K562 (cell line): ENCODE data around the gene SF3B4. TPM values are rescaled to one million over a fixed set of nuclear protein-coding genes. Genes with fewer than 3 reads are reported as not detected.

Experiments used
- ATF4 ChIP-seq: fragments of 450-650 bp; formaldehyde crosslinking; IDR thresholded peaks from 2 replicates; pipeline ENCODE4 v1.4.0; 2022; ENCODE audit warnings: mild to moderate bottlenecking, moderate library complexity
- CBX8 ChIP-seq: fragments of 200-600 bp; sonication (generic); IDR thresholded peaks from 2 replicates; pipeline ENCODE4 v1.6.1; 2012; ENCODE audit warnings: borderline replicate concordance, mixed run types, low read depth, mild to moderate bottlenecking, moderate library complexity, mixed read lengths, low read length, control low read depth, inconsistent platforms; ENCODE audit not compliant: poor library complexity, severe bottlenecking; ENCODE audit errors: extremely low read depth
- CGGBP1 ChIP-seq: fragments of 250-450 bp; sonication (Bioruptor Pico); IDR thresholded peaks from 2 replicates; pipeline ENCODE4 v1.9.0; 2021; ENCODE audit warnings: mild to moderate bottlenecking
- CTBP1 ChIP-seq: fragments of 450-650 bp; IDR thresholded peaks from 2 replicates; pipeline ENCODE4 v1.6.1; 2016; ENCODE audit warnings: borderline replicate concordance
- DPF2 ChIP-seq: fragments of 450-650 bp; IDR thresholded peaks from 2 replicates; pipeline ENCODE4 v1.6.1; 2016
- KDM1A ChIP-seq, 2 experiments: fragments of 450-650 bp; IDR thresholded peaks; 2 replicates each; pipeline ENCODE4 v1.6.1; 2016; ENCODE audit warnings: mild to moderate bottlenecking in 2 of 2
- MEF2D ChIP-seq: conservative IDR thresholded peaks from 2 replicates; pipeline ENCODE4 v1.6.1; 2016; ENCODE audit warnings: low read depth, missing genetic modification characterization, missing compliant biosample characterization
- RBM15 ChIP-seq: fragments of 200-400 bp; formaldehyde crosslinking; IDR thresholded peaks from 2 replicates; pipeline ENCODE4 v1.6.1; 2018; ENCODE audit warnings: mild to moderate bottlenecking, low read length, moderate library complexity; ENCODE audit not compliant: insufficient read depth
- ZBTB40 ChIP-seq, 2 experiments: fragments of 450-650 bp in 1 of 2; sonication (generic) in 1 of 2; formaldehyde crosslinking in 1 of 2; IDR thresholded peaks; 2 replicates each; pipeline versions ENCODE4 v1.7.1 to v1.9.0; 2016 to 2022; ENCODE audit warnings: inconsistent platforms in 1 of 2, mild to moderate bottlenecking in 1 of 2, missing genetic modification reagents in 1 of 2
- ZMIZ1 ChIP-seq, 2 experiments: fragments of 150-350 bp in 1 of 2; IDR thresholded peaks; 2 replicates each; pipeline ENCODE4 v1.6.1; 2012 to 2016; ENCODE audit warnings: low read depth in 2 of 2, low read length in 2 of 2, mild to moderate bottlenecking in 1 of 2, moderate library complexity in 1 of 2
- ZNF23 ChIP-seq: fragments of 250-450 bp; sonication (Bioruptor Pico); IDR thresholded peaks from 2 replicates; pipeline ENCODE4 v1.4.0; 2020; ENCODE audit warnings: mild to moderate bottlenecking
- ZNF668 ChIP-seq: fragments of 250-450 bp; sonication (Bioruptor Pico); IDR thresholded peaks from 2 replicates; pipeline ENCODE4 v1.8.0; 2022; ENCODE audit warnings: mild to moderate bottlenecking, inconsistent platforms
- ZNF699 ChIP-seq: fragments of 250-450 bp; sonication (Bioruptor Pico); IDR thresholded peaks from 2 replicates; pipeline ENCODE4 v1.8.0; 2021; ENCODE audit warnings: mild to moderate bottlenecking, moderate library complexity; ENCODE audit not compliant: insufficient replicate concordance
- polyA plus RNA-seq, 8 experiments: library from polyadenylated mRNA; depleted of rRNA in 4 of 8; stranded (reverse) in 5 of 8; unstranded in 3 of 8; fragments of >200 nt; fragmentation: Nextera tagmentation in 2 of 8; fragmentation: Illumina TruSeq in 1 of 8; extraction: Ambion mirVana in 2 of 8; extraction: Trizol in 1 of 8; gene quantifications; 2 replicates each; pipeline versions ENCODE4 v1.2.1 to v1.2.3, GENCODE V29; 2011 to 2014; ENCODE audit warnings: inconsistent platforms in 1 of 8, missing spikeins in 1 of 8
- total RNA-seq, 7 experiments: library from RNA; depleted of rRNA in 6 of 7; stranded (reverse); fragments of >200 nt in 6 of 7; fragmentation: Illumina TruSeq in 2 of 7; extraction: Trizol in 2 of 7; gene quantifications; 2 replicates each; pipeline versions ENCODE4 v1.2.1 to v1.2.3, GENCODE V29; 2011 to 2021; ENCODE audit warnings: low replicate concordance in 1 of 7

The SF3B4 gene
- total and polyA plus RNA-seq, 9 of the 15 experiments (the other 6 are each of a cell fraction or from before 2014, with no cell fraction given): 3.0 to 88.0 (median 26.1) TPM

GRCh38 chr1:149916193-149916897 lies 11.3 kb downstream of the SF3B4 start (continued):
- TF ChIP-seq ZBTB40 (IDR thresholded peaks at IDR 0.05) (no peak), ZBTB40 (CRISPR knock-in tag; IDR thresholded peaks at IDR 0.05) (no peak), CTBP1 (0 out of 2 replicates have a peak, but pooled peaks have one; percentile 32), DPF2 (no peak), ZNF699 (CRISPR knock-in tag) (no peak), ZMIZ1 (IDR thresholded peaks at IDR 0.05; ENCODE audit: low read depth in 2 of 2, low read length in 2 of 2) (no peak), RBM15 (no peak), CGGBP1 (CRISPR knock-in tag) (no peak), ZNF668 (no peak), ZNF23 (no peak), KDM1A (IDR thresholded peaks at IDR 0.05) (no peak), CBX8 (no peak), MEF2D (tag) (0 out of 2 replicates have a peak, but pooled peaks have one; percentile 45), ATF4 (CRISPR knock-in tag) (no peak)
